ENCODE data around the gene PCDHGC4. TPM values are rescaled to one million over a fixed set of nuclear protein-coding genes. Genes with fewer than 3 reads are reported as not detected.

The PCDHGC4 gene
- total and polyA plus RNA-seq, 2 of the 8 experiments (the other 6 are each of a cell fraction or from before 2014, with no cell fraction given): 2.1 to 2.4 TPM

GRCh38 chr5:141476132-141476911 lies 8.5 kb upstream of the PCDHGC4 start (continued):
- TF ChIP-seq CTBP2 (IDR thresholded peaks at IDR 0.05; ENCODE audit: borderline replicate concordance, insufficient read depth, insufficient read length, low read length) (no peak), TEAD4 (IDR thresholded peaks at IDR 0.05; ENCODE audit: low read depth, low read length) (no peak), SUZ12 (IDR thresholded peaks at IDR 0.05; ENCODE audit: low read length) (peak; percentile 71; the same call in 1 of the 2 replicates), EGR1 (IDR thresholded peaks at IDR 0.05; ENCODE audit: borderline replicate concordance, low read depth, low read length) (no peak), ASH2L (IDR thresholded peaks at IDR 0.05; ENCODE audit: low read length) (peak; percentile 51), EP300 (IDR thresholded peaks at IDR 0.05; ENCODE audit: borderline replicate concordance in 1 of 2, low read depth in 2 of 2, low read length in 2 of 2) (no peak), CBX8 (IDR thresholded peaks at IDR 0.05; ENCODE audit: borderline replicate concordance, low read depth, low read length) (no peak), KDM5A (IDR thresholded peaks at IDR 0.05; ENCODE audit: low read length) (no peak), E2F6 (IDR thresholded peaks at IDR 0.05) (peak; percentile 11), CHD1 (IDR thresholded peaks at IDR 0.05; ENCODE audit: low read depth, low read length) (no peak), HDAC2 (IDR thresholded peaks at IDR 0.05; ENCODE audit: borderline replicate concordance in 1 of 2, low read depth in 2 of 2, low read length in 2 of 2) (no peak), RXRA (IDR thresholded peaks at IDR 0.05; ENCODE audit: insufficient read depth, low read depth, low read length) (no peak), CEBPB (IDR thresholded peaks at IDR 0.05; ENCODE audit: low read depth, low read length) (no peak), HDAC6 (IDR thresholded peaks at IDR 0.05; ENCODE audit: low read depth, low read length) (no peak), TBP (IDR thresholded peaks at IDR 0.05; ENCODE audit: low read depth, low read length) (no peak; the same call in 1 of the 2 replicates), PHF8 (conservative IDR thresholded peaks at IDR 0.05; ENCODE audit: low read depth, low read length) (no peak), MAFK (IDR thresholded peaks at IDR 0.05; ENCODE audit: low read depth, low read length) (no peak), TAF1 (IDR thresholded peaks at IDR 0.05; ENCODE audit: low read depth, low read length) (no peak; the same call in 1 of the 2 replicates), BACH1 (IDR thresholded peaks at IDR 0.05; ENCODE audit: low read length) (no peak), GTF2F1 (IDR thresholded peaks at IDR 0.05; ENCODE audit: borderline replicate concordance, low read depth, low read length) (no peak), MAX (IDR thresholded peaks at IDR 0.05) (peak; percentile 13; the same call in 1 of the 2 replicates), SP4 (IDR thresholded peaks at IDR 0.05; ENCODE audit: low read length) (no peak), TAF7 (optimal IDR thresholded peaks at IDR 0.05; ENCODE audit: borderline replicate concordance, low read depth, low read length) (no peak), POLR2A (IDR thresholded peaks at IDR 0.05; ENCODE audit: control extremely low read depth in 1 of 2, low read depth in 2 of 2, low read length in 2 of 2) (no peak)
